Activated effector memory CD4-positive, alpha-beta T cell treated with Interleukin-2 at 50 U/mL for 16 hours (primary cell): ENCODE results near the gene WASL.
A peak's percentile ranks its signal among the peaks of the same experiment; 100 is the strongest.
"Not testable (repeated sequence)": the region's sequence is repeated elsewhere in the genome, so short reads cannot be mapped to it uniquely, and the experiment has no call there.

ENCODE experiments used
- DNase-seq: peaks from one replicate; pipeline ENCODE4 v3.0.0-alpha.2; 2020

Gene WASL

GRCh38 chr7:123748734-123749536, at the start of gene WASL:
Gene WASL (minus strand): TSS chr7:123749003. CDS start chr7:123748734, 269 bp downstream.
- DNase-seq, result peak; percentile 86

- DNase-seq, result no peak
Observed at GRCh38 chr7:123797673-123798531, 49.1 kb upstream of the WASL start.

DNA sequence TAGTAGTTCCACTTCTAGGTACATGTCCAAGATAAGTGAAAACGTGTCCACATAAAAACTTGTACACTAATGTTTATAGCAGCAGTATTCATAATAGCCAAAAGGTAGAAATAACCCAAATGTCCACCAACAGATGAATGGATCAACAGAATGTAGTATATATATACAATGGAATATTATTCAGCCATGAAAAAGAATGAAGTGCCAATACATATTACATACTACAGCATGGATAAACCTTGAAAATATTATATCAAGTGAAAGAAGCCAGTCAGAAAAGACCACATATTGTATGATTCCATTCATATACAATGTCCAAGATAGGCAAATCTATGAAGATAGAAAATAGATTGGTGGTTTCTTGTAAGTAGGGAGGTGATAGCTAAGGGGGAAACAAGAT, 47.8 kb upstream of the WASL start:
- no peak for DNase-seq

DNA sequence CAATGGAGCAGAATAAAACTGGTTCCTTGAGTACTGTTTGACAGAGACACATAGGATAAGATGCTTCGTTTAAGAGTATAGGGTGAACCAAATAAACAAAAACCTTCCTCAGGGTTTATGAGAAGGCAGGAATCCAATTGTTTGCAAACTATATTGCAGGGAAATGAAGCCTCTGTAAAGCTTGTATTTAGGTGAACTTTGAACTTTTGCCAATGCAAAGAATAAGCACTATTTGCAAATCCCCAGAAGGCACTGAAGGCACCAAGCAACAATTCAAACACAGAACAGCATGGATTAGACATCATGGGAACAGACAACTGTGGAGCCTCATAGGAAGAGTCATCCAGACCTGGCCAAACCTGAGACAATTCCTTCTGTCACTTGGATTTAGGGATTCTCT, 47.1 kb upstream of the WASL start:
- no peak for DNase-seq

DNA sequence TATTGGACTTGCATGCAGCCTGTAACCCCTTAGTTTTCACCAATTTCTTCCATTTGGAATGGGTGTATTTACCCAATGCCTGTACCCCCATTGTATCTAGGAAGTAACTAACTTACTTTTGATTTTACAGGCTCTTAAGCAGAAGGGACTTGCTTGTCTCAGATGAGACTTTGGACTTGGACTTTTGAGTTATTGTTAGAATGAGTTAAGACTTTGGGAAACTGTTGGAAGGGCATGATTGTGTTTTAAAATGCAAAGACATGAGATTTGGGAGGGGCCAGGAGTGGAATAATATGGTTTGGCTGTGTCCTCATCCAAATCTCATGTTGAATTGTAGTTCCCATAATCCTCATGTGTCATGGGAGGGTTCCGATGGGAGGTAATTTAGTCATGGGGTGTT, 46.3 kb upstream of the WASL start:
- DNase-seq, result not testable (repeated sequence)

- DNase-seq, result no peak
Observed at GRCh38 chr7:123792547-123792946, 43.7 kb upstream of the WASL start.

GRCh38 chr7:123791001-123791400, 42.2 kb upstream of the WASL start:
- no peak for DNase-seq

DNA sequence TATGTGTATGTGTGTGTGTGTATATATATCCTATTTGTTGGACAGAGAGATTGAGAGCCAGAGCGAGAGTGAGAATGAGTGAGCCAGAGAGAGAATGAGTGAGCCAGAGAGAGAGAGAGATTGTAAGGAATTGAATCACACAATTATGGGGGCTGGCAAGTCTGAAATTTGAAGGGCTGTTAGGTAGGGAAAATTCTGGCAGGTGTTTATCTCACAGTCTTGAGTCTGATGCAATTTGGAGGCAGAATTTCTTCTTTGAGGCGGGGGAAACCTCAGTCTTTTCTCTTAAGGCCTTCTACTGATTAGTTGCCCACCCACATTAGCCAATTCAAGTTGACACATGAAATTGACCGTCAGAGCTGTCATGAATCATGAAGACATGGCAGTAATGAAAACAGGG, 41.0 kb upstream of the WASL start:
- DNase-seq, result no peak

GRCh38 chr7:123789206-123789784, 40.5 kb upstream of the WASL start:
- no peak for DNase-seq

DNA sequence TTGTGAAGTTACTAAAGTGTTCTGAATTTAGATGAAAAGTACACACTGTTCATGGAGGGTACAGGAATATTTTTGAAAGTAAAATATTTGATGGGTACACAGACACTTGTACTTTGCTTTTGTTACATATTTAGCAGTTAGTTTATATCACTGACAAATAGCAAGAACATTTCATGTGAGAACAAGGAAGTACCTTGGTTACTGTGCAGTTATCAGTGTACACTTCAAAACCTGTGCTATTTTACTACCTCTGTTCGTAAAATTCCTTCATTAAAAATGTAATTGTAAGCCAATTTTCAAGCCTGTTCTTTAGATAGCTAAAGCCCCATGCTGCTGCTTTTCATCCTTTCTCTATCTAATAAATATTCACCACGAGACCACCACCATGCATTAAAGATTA, 39.8 kb upstream of the WASL start:
- no peak for DNase-seq

GRCh38 chr7:123787220-123788007, 38.6 kb upstream of the WASL start:
- no peak for DNase-seq

- DNase-seq, result no peak
Observed at GRCh38 chr7:123784263-123784662, 35.5 kb upstream of the WASL start.

GRCh38 chr7:123783820-123784219, 35.0 kb upstream of the WASL start:
- DNase-seq, result no peak

GRCh38 chr7:123782071-123782798, 33.4 kb upstream of the WASL start:
- DNase-seq, result no peak

- DNase-seq, result not testable (repeated sequence)
Observed at GRCh38 chr7:123780472-123780871, 31.7 kb upstream of the WASL start.

DNA sequence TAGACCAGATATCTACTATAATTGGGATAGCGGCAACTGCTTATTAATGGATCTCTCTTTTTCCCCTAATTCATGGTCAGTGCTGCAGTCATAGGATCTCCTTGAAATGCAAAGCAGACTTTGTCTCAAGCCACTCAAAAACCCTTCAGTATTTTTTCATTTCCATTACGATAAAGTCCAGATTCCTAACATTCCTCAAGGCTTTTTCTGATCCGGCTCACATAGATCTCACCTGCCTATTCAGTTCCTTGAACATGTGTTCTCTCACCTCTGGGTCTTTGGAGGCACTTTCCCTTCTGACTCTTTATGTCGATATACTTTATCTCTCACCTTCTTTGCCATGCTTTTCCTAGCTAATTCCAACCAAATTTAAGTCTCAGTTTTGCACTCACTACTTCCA, 25.7 kb upstream of the WASL start:
- no peak for DNase-seq

GRCh38 chr7:123773481-123773880, 24.7 kb upstream of the WASL start:
- DNase-seq, result no peak

DNA sequence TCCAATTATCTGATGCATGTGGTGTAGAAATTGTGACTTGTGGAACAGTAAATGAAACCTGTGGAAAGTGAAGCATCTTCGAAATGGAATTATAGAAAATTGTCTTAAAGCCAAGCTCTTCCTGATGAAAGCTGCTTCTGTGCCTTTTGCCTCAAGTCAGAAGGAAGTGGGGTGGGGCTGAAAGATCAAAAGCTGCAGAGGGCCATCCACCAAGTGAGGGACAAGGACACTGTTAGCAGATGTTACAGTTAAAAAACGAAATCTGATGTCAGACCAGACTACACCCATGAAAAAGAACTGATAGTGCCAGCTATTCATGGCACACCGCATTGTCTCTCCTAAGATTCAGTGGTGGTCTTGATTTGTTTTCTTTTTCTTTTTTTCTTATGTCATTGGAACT, 23.8 kb upstream of the WASL start:
- no peak for DNase-seq

DNA sequence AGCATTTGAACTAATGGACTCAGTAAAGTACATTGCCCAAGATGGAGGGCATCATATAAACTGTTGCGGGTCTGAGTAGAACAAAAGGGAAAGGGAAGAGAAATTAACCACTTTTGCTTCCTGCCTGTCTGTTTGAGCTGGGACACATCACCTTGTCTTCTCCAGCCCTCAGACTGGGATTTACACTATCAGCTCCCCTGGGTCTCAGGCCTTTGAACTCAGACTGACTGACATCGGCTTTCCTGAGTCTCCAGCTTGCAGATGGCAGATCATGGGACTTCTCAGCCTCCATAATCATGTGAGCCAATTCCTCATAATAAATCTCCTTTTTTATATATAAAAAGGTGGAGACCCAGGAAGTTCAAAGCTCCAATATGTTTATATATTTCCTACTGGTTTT, 23.0 kb upstream of the WASL start:
- DNase-seq, result no peak

- DNase-seq, result no peak
Observed at GRCh38 chr7:123771256-123771655, 22.5 kb upstream of the WASL start.

- DNase-seq, result no peak
Observed at GRCh38 chr7:123770378-123770777, 21.6 kb upstream of the WASL start.

GRCh38 chr7:123769371-123769770, 20.6 kb upstream of the WASL start:
- no peak for DNase-seq
